SU-DHL-6 (cell line): ENCODE measurements around the gene NMT1.

Experiments
- H2AFZ ChIP-seq: fragments of 200-600 bp; sonication (generic); 2 replicates; pipeline ENCODE4 v1.6.1; 2014; ENCODE audit warnings: low read depth, mild to moderate bottlenecking, moderate library complexity, mixed read lengths, antibody characterized with exemption, low read length; ENCODE audit not compliant: severe bottlenecking
- H3F3A ChIP-seq: fragments of 200-600 bp; shearing (Covaris generic); 2 replicates; pipeline ENCODE4 v1.6.0; 2016; ENCODE audit warnings: antibody characterized with exemption, mild to moderate bottlenecking; ENCODE audit not compliant: insufficient read depth
- H3K27ac ChIP-seq: fragments of 200-600 bp; sonication (generic); 2 replicates; pipeline ENCODE4 v1.5.1; 2016; ENCODE audit warnings: low read depth, mild to moderate bottlenecking, low read length, moderate library complexity, mixed read lengths
- H3K27me3 ChIP-seq: fragments of 200-600 bp; sonication (generic), shearing (Covaris generic); 2 replicates; pipeline ENCODE4 v1.6.0; 2014; ENCODE audit warnings: mild to moderate bottlenecking, low read length
- H3K36me3 ChIP-seq: fragments of 200-600 bp; sonication (generic); 2 replicates; pipeline ENCODE4 v1.6.1; 2014; ENCODE audit warnings: mild to moderate bottlenecking, low read length, mixed read lengths
- H3K4me2 ChIP-seq: fragments of 300-600, 200-600 bp; shearing (Covaris generic), sonication (generic); 2 replicates; pipeline ENCODE4 v1.6.0; 2014; ENCODE audit warnings: low read length, low read depth, mild to moderate bottlenecking; ENCODE audit not compliant: poor library complexity, severe bottlenecking
- H3K4me3 ChIP-seq: fragments of 200-600 bp; sonication (generic); 2 replicates; pipeline ENCODE4 v1.5.1; 2014; ENCODE audit warnings: antibody characterized with exemption, low read length, mild to moderate bottlenecking, mixed read lengths; ENCODE audit not compliant: insufficient read depth, poor library complexity, severe bottlenecking
- H3K79me2 ChIP-seq: fragments of 200-600 bp; sonication (generic); 2 replicates; pipeline ENCODE4 v1.6.1; 2014; ENCODE audit warnings: mild to moderate bottlenecking, low read length, moderate library complexity; ENCODE audit not compliant: insufficient read depth
- H3K9ac ChIP-seq: fragments of 200-600 bp; sonication (generic); 2 replicates; pipeline ENCODE4 v1.7.0; 2014; ENCODE audit warnings: mild to moderate bottlenecking, low read length
- H3K9me2 ChIP-seq: fragments of 200-600 bp; sonication (generic); replicated peaks from 2 replicates; pipeline ENCODE4 v1.6.1; 2014; ENCODE audit warnings: low read length; ENCODE audit not compliant: insufficient read depth
- H3K9me3 ChIP-seq: fragments of 200-600 bp; sonication (generic); 2 replicates; pipeline ENCODE4 v1.6.1; 2014; ENCODE audit warnings: low read length, mixed read lengths; ENCODE audit not compliant: insufficient read depth
- H4K20me1 ChIP-seq: fragments of 200-600 bp; sonication (generic); 2 replicates; pipeline ENCODE4 v1.6.1; 2014; ENCODE audit warnings: low read depth, mild to moderate bottlenecking, antibody characterized with exemption, low read length, moderate library complexity, mixed read lengths
- EZH2phosphoT487 ChIP-seq: fragments of 200-600 bp; sonication (generic), shearing (Covaris generic); conservative IDR thresholded peaks from 2 replicates; pipeline ENCODE4 v1.6.1; 2018; ENCODE audit warnings: mild to moderate bottlenecking, antibody characterized with exemption, low read length, moderate library complexity, mixed read lengths
- TF ChIP-seq, protein P1 (sequence below): fragments of 200-600 bp; sonication (generic); IDR thresholded peaks from one replicate; pipeline ENCODE4 v1.5.1; 2017; ENCODE audit warnings: antibody characterized with exemption, mild to moderate bottlenecking, low read length, moderate library complexity; ENCODE audit not compliant: insufficient read depth, poor library complexity, severe bottlenecking

The NMT1 gene

DNA sequence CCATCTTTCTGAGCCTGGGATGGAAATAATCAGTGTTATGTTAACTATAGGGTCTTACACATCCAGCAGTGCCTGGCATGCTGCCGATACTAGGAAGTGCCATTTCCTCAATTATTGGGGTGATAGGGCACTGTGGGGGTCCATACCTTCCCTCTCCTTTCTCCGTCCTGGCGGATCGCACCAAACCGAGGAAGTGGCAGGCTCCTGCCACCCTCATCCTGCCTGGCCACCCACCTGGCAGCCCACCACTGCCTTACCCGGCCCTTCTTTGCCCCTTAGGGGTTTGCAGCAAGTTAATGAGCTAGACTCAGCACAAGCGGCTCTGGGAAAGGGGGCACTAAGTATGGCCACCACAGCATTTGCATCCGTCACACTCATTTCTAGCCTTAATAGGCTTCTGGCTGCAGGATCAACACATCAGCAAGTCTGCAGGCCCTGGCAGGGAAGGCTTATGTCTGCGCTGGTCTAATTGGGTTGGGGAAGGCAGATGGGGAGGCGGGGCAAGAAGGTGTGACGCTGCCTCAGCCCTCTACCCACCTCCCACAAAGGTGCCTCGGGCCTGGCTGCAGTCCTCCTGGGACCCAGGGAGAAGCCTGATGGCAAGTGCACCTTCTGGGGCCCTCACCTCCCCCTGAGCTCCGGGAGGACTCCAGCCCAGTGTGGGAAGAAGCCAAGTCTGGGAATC lies 38.3 kb upstream of the NMT1 start:
- Histone ChIP-seq H3K27me3 (no peaks in the 10 kb centered on the region), H3K9me3 (no peaks in the 10 kb centered on the region), H2AFZ (no peak overlapping the region), H3K79me2 (no peaks in the 10 kb centered on the region), H3K4me3 (no peak overlapping the region), H3K4me2 (no peak overlapping the region), H4K20me1 (no peaks in the 10 kb centered on the region), H3K9ac (no peak overlapping the region), H3K27ac (no peak overlapping the region), H3K36me3 (no peaks in the 10 kb centered on the region), H3K9me2 (no peaks in the 10 kb centered on the region), H3F3A (no peaks in the 10 kb centered on the region)
- no peak for TF ChIP-seq EZH2phosphoT487
- TF ChIP-seq, protein P1, sequence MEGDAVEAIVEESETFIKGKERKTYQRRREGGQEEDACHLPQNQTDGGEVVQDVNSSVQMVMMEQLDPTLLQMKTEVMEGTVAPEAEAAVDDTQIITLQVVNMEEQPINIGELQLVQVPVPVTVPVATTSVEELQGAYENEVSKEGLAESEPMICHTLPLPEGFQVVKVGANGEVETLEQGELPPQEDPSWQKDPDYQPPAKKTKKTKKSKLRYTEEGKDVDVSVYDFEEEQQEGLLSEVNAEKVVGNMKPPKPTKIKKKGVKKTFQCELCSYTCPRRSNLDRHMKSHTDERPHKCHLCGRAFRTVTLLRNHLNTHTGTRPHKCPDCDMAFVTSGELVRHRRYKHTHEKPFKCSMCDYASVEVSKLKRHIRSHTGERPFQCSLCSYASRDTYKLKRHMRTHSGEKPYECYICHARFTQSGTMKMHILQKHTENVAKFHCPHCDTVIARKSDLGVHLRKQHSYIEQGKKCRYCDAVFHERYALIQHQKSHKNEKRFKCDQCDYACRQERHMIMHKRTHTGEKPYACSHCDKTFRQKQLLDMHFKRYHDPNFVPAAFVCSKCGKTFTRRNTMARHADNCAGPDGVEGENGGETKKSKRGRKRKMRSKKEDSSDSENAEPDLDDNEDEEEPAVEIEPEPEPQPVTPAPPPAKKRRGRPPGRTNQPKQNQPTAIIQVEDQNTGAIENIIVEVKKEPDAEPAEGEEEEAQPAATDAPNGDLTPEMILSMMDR: no peak

DNA sequence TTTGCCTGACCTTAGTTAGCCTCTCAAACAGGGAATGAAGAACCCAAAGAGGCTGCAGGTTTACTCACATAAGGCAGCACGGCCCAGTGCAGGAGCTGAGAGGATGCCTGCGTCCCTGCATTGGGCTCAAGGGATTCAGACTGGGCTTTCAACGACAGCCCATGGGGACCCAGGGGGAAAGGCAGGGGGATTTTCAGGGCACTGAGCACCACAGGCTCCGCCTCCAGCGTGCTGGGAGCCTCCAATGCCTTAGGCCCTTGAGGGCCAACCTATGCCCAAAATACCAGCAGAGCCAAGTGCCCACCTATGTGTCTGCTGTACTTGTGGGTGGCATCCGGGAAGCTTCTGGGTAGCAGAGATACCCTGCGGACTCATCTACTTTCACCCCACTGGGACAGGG lies 32.0 kb upstream of the NMT1 start:
- TF ChIP-seq, protein P1: no peak
- TF ChIP-seq EZH2phosphoT487: no peak
- Histone ChIP-seq H3K9me2 (no peaks in the 10 kb centered on the region), H4K20me1 (no peaks in the 10 kb centered on the region), H2AFZ (no peak overlapping the region), H3F3A (no peaks in the 10 kb centered on the region), H3K36me3 (no peaks in the 10 kb centered on the region), H3K4me2 (no peak overlapping the region), H3K79me2 (no peaks in the 10 kb centered on the region), H3K9ac (no peak overlapping the region), H3K27ac (no peak overlapping the region), H3K4me3 (no peak overlapping the region), H3K27me3 (no peaks in the 10 kb centered on the region), H3K9me3 (no peaks in the 10 kb centered on the region)

DNA sequence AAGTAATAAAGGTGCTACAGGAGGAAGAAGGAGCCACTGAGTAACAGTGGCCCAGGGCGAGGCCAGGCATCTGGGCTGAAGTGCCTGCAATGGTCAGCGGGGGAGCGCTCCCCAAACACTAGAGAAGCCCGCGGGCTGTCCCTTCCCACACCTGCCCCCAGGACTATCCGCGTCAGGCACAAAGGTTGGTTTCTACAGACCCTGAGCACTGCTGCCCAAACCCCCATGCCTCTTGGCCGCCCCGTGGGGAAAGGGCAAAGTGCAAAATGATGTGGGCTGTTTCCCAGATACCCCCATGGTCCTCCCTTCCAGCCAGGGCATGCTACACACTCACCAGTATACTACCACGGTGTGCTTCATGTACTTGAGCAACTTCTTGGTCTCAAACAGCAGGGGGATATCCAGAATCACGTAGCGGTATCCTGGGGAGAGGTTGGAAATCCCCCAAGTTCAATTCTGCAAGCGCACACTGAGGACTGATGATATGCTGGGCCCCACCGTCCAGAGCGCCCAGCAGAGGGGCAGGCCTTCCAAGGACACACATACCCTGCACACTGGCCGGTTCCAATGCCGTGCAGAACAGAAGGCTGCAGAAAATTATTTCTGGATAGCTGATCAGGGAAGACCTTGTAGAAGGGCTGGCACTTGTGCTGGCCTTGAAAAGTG lies 31.2 kb upstream of the NMT1 start:
- Histone ChIP-seq H3K9me2 (no peaks in the 10 kb centered on the region), H3K9me3 (no peaks in the 10 kb centered on the region), H3K79me2 (no peaks in the 10 kb centered on the region), H3K36me3 (no peaks in the 10 kb centered on the region), H2AFZ (no peak overlapping the region), H3K9ac (no peak overlapping the region), H3K4me2 (no peak overlapping the region), H3K4me3 (no peak overlapping the region), H3K27ac (no peak overlapping the region), H3K27me3 (no peaks in the 10 kb centered on the region), H4K20me1 (no peaks in the 10 kb centered on the region), H3F3A (no peaks in the 10 kb centered on the region)
- TF ChIP-seq EZH2phosphoT487: no peak
- TF ChIP-seq, protein P1: no peak
